ENCODE results near the gene SYNPR.

- TF ChIP-seq CTCF (IDR thresholded peaks at IDR 0.05) (no peak), POLR2A (IDR thresholded peaks at IDR 0.05) (no peak)
These were observed 1.1 kb downstream of the SYNPR start for GRCh38 chr3:63279005-63279841.

All from lower leg skin (tissue), 3 donors.